Kidney capillary endothelial cell (primary cell): ENCODE results near the gene PTPRM.

Experiments
- DNase-seq: peaks from one replicate; pipeline ENCODE4 v3.0.0-alpha.2; 2018; ENCODE audit warnings: low spot score

The PTPRM gene

DNA sequence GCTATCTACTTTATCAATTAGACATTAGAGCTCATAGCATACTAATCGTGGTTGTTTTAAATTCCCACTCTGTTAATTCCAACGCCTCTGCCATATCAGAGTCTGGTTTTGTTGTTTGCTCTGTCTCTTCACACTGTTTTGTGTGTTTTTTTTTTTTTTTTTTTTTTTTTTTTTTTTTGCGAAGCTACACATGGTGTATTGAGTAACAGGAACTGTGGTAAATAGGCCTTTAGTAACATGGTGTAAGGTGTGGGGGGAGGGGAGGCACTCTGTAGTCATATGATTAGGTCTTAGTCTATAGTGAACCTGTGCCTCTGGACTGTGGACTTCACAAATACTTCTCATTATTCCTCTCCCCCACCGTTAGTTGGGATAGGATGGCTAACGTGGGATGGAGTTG is 671.4 kb downstream of the PTPRM start:
- no peak for DNase-seq

GRCh38 chr18:8241731-8242130 is 674.6 kb downstream of the PTPRM start:
- no peak for DNase-seq

GRCh38 chr18:8242151-8242696 is 675.1 kb downstream of the PTPRM start:
- DNase-seq, result no peak

- no peak for DNase-seq
Observed at GRCh38 chr18:8247700-8248099, 680.6 kb downstream of the PTPRM start.

DNA sequence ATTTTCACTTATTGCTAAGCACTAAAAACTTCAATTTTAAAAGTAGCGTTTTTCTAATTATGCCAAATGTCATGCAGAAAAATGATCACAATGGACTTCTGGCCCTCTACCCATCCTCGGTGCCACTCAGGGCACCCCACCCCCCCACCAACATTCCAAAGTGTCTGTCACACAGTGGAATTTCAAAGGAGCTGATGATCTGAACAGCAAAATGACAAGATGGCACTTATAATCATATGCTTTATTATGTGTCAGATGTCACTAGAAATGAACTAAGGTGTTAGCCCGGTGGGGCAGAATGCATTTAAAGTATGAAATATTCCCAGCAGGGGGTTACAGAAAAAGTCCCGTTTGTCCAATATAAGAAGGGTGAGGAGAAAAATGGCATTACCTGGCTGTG is 681.5 kb downstream of the PTPRM start:
- no peak for DNase-seq

DNA sequence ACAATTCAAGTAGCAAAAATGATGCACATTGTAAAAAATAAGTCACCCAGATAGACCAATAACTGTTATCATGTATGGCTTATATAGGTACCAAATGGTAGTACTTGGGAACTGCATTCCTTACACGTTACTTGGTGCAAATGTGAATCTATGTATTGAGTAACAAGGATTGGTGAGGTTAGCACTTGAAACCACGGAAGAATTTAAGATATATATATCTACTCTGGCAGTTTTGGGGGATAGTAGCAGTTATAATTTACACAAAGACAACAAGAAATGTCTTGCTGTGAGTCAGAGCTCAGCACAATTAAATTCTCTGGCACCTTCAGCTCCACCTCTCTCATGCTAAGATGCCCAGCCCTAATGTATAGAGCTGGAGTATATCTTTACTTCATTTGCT is 682.7 kb downstream of the PTPRM start:
- DNase-seq, result no peak

DNA sequence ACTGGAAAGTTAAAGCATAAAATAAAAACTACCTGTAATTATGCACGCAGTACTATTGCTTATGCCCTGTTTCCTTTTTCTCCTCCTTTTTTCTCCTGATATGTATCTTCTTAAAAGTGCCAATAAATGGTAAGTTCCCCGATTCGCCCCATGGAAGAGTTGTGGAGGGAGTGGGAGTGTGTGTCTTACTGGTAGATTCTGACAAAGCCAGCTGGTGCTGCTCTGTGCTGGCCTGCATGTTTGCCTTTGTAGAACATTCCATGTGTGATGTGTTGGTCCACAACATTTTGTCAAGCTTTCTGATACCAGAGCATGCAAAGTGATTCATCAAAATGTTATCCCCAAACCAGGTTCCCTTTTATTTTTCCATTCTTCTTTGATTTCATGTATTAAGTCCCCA is 685.3 kb downstream of the PTPRM start:
- no peak for DNase-seq

DNA sequence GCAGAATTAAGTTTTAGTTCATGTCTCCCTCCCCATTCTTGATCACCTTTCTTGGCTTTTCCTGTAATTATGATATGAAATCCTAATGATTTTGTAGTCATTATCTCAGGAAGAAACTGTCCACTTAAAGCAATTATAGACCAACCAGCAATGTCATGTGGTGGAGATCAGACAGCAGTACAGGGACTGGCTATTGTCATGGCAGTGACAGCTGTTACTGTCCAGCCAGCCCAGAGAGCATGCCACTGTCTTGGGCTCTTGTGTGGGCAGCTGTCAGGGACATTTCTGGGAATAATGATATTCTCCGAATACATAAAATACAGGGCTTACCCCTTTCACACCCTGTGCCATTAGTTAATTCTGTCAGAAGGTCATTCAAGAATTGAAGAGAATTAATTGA is 686.8 kb downstream of the PTPRM start:
- no peak for DNase-seq

- no peak for DNase-seq
Observed at GRCh38 chr18:8254654-8255053, 687.5 kb downstream of the PTPRM start.

DNA sequence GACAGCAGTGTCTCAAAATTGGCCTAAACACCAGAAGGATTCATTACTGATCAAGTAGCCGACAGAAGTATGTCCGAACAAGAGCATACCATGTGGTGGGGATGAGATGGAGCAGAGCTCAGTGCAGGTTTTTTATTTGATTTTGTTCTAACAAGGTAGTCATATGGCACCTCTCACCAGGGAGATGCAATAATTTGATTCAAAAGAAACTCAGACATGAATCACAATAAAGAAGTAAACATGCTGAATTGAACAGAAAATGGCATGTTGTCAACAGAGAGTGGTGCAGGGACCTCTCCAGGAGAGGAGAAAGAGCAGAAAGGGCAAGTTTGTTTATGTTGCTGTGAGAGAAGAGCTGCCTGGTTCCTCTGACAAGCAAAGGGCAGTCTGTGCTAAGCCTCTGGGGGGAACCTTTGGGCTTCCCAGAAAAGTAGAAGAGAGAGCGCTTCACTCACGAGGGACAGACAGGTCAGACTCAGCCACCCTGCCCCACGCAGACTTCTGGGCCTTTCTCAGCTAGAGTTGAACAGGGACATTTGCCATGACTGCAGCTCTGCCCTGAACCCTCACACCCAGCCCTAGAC is 690.8 kb downstream of the PTPRM start:
- DNase-seq, result no peak

- no peak for DNase-seq
Observed at GRCh38 chr18:8260319-8260718, 693.2 kb downstream of the PTPRM start.

- DNase-seq, result no peak
Observed at GRCh38 chr18:8260827-8261226, 693.7 kb downstream of the PTPRM start.

DNA sequence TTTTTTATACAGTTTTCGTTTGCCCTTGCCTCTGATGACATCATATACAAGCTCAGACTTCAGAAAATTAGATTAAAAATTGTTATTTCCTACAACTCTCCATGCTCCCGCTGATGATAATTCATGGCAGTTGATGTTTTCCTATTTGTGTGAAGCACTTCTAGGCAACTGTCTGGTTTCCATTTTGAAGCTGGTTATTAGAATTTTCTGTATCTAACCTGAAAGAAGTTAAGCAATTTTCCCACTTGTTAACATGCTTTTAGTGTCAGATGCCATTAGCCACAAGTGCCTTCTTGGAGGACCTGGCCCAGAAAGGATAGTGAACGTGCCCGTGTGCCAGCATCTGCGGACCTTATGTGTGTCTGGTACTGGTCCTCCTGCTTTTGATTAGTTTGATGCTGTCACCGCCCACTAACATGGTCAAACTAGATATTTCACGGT is 694.6 kb downstream of the PTPRM start:
- no peak for DNase-seq

GRCh38 chr18:8262221-8262620 is 695.1 kb downstream of the PTPRM start:
- DNase-seq, result no peak

- DNase-seq, result no peak
Observed at GRCh38 chr18:8264116-8264515, 697.0 kb downstream of the PTPRM start.

DNA sequence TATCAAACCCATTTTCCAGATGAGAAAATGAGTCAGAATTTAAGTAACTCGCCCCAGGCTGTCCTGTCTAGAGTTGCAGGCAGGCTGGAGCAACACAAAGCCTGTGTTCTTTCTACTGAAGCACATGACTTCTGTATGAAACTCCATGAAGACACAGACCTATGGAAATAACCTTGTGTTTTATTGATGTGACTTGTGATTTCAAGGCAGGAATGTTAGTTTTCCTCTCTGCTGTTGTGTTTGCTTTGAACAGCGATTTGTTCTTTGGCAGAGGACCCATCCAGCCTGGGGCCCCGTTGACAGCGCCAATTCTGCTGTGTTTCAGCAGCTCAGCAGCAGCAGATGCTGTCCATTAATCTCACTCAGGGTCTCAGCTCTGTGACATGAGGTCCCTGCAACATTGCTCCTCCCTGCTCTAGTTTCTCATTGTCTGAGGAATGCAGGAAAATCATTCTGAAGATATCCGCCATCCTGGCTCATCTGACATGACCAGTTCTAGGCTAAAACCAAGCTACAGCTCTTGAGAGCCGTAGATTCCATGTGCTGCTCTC is 697.8 kb downstream of the PTPRM start:
- DNase-seq, result no peak

DNA sequence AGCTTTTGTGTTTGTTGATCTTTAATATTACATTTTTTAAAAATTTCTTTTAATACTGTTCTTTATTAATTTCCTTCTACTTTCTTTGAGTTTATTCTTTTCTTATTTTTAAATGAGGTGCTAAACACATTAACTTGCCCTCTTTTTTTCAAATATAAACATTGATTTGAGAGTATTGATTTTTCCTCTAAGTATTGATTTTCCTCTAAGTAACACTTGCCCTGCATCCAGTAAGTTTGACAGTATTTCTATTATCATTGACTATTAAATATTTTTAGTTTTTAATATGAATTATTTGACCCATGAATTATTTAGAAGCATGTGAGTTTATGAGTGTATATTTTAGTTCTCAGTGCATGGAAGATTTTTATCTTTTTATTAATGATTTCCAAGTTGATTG is 705.1 kb downstream of the PTPRM start:
- DNase-seq, result no peak

- DNase-seq, result no peak
Observed at GRCh38 chr18:8274370-8274769, 707.3 kb downstream of the PTPRM start.

GRCh38 chr18:8276406-8276805 is 709.3 kb downstream of the PTPRM start:
- no peak for DNase-seq

GRCh38 chr18:8277270-8277669 is 710.2 kb downstream of the PTPRM start:
- DNase-seq, result no peak

GRCh38 chr18:8279346-8279745 is 712.2 kb downstream of the PTPRM start:
- no peak for DNase-seq

DNA sequence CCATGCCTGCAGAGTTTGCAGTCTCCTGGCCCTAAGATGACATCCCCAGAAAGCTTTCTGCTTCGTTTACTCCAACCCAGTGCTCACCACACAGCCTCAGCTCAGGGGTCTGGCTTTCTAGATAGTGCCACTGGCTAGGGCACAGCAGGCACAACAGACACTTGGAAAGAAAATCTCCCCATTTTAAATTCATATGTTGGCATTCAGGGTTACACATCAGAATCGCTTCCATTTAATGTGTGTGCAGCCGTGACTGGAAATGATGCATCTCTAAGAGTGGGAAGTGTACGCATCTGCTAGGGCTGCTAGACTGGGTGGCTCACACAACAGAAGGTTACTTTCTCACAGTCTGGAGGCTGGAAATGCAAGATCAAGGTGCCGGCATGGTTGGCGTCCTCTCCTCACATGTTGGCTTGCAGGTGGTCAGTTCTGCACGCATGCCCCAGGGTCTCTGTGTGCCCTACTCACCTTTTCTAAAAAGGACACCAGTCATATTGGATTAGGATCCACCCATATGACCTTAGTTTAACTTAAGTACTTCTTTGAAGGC is 712.7 kb downstream of the PTPRM start:
- DNase-seq, result no peak

- no peak for DNase-seq
Observed at GRCh38 chr18:8283891-8284585, 716.9 kb downstream of the PTPRM start.
